Loucy (cell line): ENCODE measurements around the gene NOL4.

Source experiments
- H2AFZ ChIP-seq: fragments of 200-600 bp; sonication (generic); 2 replicates; pipeline ENCODE4 v1.6.0; 2016; ENCODE audit warnings: antibody characterized with exemption, mild to moderate bottlenecking, low read length, moderate library complexity
- H3F3A ChIP-seq: fragments of 200-600 bp; 2 replicates; pipeline ENCODE4 v1.6.0; 2016; ENCODE audit warnings: antibody characterized with exemption, low read depth, mild to moderate bottlenecking
- H3K27me3 ChIP-seq: fragments of 200-600 bp; sonication (generic); 2 replicates; pipeline ENCODE4 v1.6.1; 2014; ENCODE audit warnings: low read length, mild to moderate bottlenecking; ENCODE audit not compliant: insufficient read depth, poor library complexity, severe bottlenecking
- H3K36me3 ChIP-seq: fragments of 200-600 bp; sonication (generic); 2 replicates; pipeline ENCODE4 v1.6.1; 2016; ENCODE audit warnings: low read length; ENCODE audit not compliant: insufficient read depth
- H3K4me1 ChIP-seq: fragments of 200-600 bp; sonication (generic); 2 replicates; pipeline ENCODE4 v1.5.1; 2014; ENCODE audit warnings: low read length, mild to moderate bottlenecking; ENCODE audit not compliant: insufficient read depth, poor library complexity, severe bottlenecking
- H3K4me2 ChIP-seq: fragments of 200-600 bp; sonication (generic); 2 replicates; pipeline ENCODE4 v1.6.0; 2014; ENCODE audit warnings: antibody characterized with exemption, low read length, low read depth, mild to moderate bottlenecking; ENCODE audit not compliant: poor library complexity, severe bottlenecking
- H3K4me3 ChIP-seq: fragments of 200-600 bp; sonication (generic); 2 replicates; pipeline ENCODE4 v1.5.1; 2014; ENCODE audit warnings: low read length, mild to moderate bottlenecking, mixed read lengths; ENCODE audit not compliant: poor library complexity, severe bottlenecking
- H3K79me2 ChIP-seq: fragments of 200-600 bp; sonication (generic); 2 replicates; pipeline ENCODE4 v1.6.1; 2014; ENCODE audit warnings: low read length; ENCODE audit not compliant: insufficient read depth
- H3K9ac ChIP-seq: fragments of 200-600 bp; sonication (generic); 2 replicates; pipeline ENCODE4 v1.6.0; 2014; ENCODE audit warnings: mild to moderate bottlenecking, low read depth, low read length, moderate library complexity; ENCODE audit not compliant: poor library complexity, severe bottlenecking
- H3K9me2 ChIP-seq: fragments of 200-600 bp; sonication (generic); replicated peaks from 2 replicates; pipeline ENCODE4 v1.6.1; 2016; ENCODE audit warnings: low read depth, low read length, mixed read lengths
- H3K9me3 ChIP-seq: fragments of 200-600 bp; sonication (generic); 2 replicates; pipeline ENCODE4 v1.6.1; 2014; ENCODE audit warnings: mild to moderate bottlenecking, antibody characterized with exemption, low read length, low read depth; ENCODE audit not compliant: insufficient read depth
- H4K20me1 ChIP-seq: fragments of 200-600 bp; sonication (generic); 2 replicates; pipeline ENCODE4 v1.6.0; 2014; ENCODE audit warnings: antibody characterized with exemption, low read length, mild to moderate bottlenecking; ENCODE audit not compliant: insufficient read depth, poor library complexity, severe bottlenecking
- CTCF ChIP-seq: fragments of 200-600 bp; sonication (generic); conservative IDR thresholded peaks from 2 replicates; pipeline ENCODE4 v1.5.1; 2014; ENCODE audit warnings: mild to moderate bottlenecking, antibody characterized with exemption, low read length
- EZH2phosphoT487 ChIP-seq: fragments of 200-600 bp; IDR thresholded peaks from 2 replicates; pipeline ENCODE4 v1.6.1; 2018; ENCODE audit warnings: antibody characterized with exemption, mild to moderate bottlenecking, moderate library complexity, borderline replicate concordance

Gene NOL4

DNA sequence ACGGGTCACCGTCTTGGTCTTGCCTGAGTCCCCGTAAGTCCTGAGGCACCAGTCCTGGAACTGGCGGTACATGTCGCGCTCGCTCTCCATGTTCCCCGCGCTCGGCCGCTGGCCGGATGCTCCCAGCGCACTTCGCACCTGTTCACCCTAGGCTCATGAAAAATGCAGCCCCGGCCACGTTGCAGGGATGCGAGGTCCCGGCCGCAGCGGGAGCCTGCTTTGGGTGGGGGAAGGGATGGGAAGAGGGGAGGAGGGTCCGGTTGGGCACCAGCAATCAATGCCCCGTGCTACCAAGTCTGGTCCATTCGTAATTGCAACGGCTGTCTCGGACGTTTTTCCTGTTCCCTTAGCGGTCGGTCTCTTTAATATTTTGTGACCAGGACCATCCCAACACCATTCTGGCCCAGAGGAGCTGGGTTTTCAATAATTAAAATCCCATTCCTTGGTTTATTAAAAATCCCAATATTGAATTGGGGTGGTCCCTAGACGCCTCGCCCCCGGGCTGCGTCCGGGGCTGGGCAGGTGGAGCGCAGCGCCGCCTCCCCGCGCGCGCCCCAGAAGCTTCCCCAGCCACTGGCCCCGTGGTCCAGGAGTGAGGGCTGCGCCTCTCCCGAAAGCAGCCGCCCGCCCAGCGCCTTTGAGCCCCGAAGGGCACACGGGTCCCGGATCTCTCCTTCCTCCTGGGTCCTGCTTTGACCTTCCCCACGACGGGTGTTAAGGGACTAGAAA lies 1.4 kb downstream of the NOL4 start:
- no peaks in the 10 kb centered on the region for H3K9me2 ChIP-seq
- TF ChIP-seq EZH2phosphoT487: no peak
- TF ChIP-seq CTCF: no peak
- H3K4me3 ChIP-seq: no peak overlapping the region
- H3K4me2 ChIP-seq: no peak overlapping the region
- no peaks in the 10 kb centered on the region for H3K79me2 ChIP-seq
- no peaks in the 10 kb centered on the region for H4K20me1 ChIP-seq
- H3K27me3 ChIP-seq: no peaks in the 10 kb centered on the region
- no peak overlapping the region for H2AFZ ChIP-seq
- no peaks in the 10 kb centered on the region for H3F3A ChIP-seq
- no peaks in the 10 kb centered on the region; the same call in 1 of the 2 replicates for H3K9me3 ChIP-seq
- H3K9ac ChIP-seq: no peak overlapping the region
- H3K36me3 ChIP-seq: no peaks in the 10 kb centered on the region
- no peaks in the 10 kb centered on the region for H3K4me1 ChIP-seq

DNA sequence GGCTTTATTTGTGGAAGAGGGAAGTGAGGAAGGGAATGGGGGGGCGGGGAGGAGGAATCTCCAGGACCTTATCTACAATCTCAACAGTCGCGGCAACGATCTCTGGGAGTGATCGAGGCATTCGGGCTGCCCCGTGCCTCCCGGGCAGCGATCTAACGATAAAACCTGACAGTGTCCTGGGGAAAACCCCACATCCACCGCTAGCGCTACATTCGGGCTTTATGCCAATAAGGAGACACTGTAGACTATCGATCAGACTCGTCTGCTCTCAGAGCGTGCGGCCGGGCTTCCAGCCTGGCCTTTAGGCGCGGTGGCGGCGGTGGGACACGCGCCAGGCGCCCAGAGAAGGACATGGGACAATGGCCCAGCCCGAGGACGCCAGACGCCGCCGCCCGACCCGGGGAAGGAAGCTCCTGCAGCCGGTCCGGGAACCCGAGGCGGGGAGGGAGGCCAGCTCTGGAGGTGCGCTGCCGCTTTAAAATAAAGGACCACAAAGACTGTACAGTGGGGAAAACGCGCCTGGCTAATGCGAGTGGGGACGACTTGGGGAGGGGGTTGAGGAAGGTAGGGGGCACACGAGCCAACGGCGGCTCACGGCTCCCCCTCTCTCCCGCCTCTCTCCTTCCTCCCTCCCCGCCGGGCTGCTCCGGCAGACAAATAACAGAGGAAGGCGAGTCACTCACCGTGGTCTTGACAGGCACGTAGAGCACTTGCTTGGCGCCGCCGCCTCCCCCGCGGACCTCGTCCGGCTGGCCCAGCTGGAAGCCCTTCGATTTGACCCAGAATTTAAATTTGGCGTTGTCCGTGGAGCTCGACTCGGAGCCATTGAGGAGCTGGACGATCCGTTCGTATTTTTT lies 2.2 kb downstream of the NOL4 start:
- Histone ChIP-seq H3F3A (no peaks in the 10 kb centered on the region), H3K9ac (no peak overlapping the region), H3K79me2 (no peaks in the 10 kb centered on the region), H3K27me3 (no peaks in the 10 kb centered on the region), H3K36me3 (no peaks in the 10 kb centered on the region), H3K4me3 (no peak overlapping the region), H3K9me3 (no peaks in the 10 kb centered on the region; the same call in 1 of the 2 replicates), H3K4me2 (no peak overlapping the region), H3K9me2 (no peaks in the 10 kb centered on the region), H2AFZ (no peak overlapping the region), H3K4me1 (no peaks in the 10 kb centered on the region), H4K20me1 (no peaks in the 10 kb centered on the region)
- TF ChIP-seq EZH2phosphoT487 (no peak), CTCF (no peak)

- no peak overlapping the region for H3K9ac ChIP-seq
- no peaks in the 10 kb centered on the region for H3K79me2 ChIP-seq
- H3K4me3 ChIP-seq: no peak overlapping the region
- H3F3A ChIP-seq: no peaks in the 10 kb centered on the region
- no peaks in the 10 kb centered on the region for H3K4me1 ChIP-seq
- H3K9me2 ChIP-seq: no peaks in the 10 kb centered on the region
- no peaks in the 10 kb centered on the region; the same call in 1 of the 2 replicates for H3K9me3 ChIP-seq
- H3K4me2 ChIP-seq: no peak overlapping the region
- H3K27me3 ChIP-seq: no peaks in the 10 kb centered on the region
- H4K20me1 ChIP-seq: no peaks in the 10 kb centered on the region
- no peak for TF ChIP-seq EZH2phosphoT487
- no peak for TF ChIP-seq CTCF
- no peaks in the 10 kb centered on the region for H3K36me3 ChIP-seq
- no peak overlapping the region for H2AFZ ChIP-seq
These were observed 2.8 kb downstream of the NOL4 start for GRCh38 chr18:34221971-34222306.
